ENCODE results near the gene FBXW7.

DNA sequence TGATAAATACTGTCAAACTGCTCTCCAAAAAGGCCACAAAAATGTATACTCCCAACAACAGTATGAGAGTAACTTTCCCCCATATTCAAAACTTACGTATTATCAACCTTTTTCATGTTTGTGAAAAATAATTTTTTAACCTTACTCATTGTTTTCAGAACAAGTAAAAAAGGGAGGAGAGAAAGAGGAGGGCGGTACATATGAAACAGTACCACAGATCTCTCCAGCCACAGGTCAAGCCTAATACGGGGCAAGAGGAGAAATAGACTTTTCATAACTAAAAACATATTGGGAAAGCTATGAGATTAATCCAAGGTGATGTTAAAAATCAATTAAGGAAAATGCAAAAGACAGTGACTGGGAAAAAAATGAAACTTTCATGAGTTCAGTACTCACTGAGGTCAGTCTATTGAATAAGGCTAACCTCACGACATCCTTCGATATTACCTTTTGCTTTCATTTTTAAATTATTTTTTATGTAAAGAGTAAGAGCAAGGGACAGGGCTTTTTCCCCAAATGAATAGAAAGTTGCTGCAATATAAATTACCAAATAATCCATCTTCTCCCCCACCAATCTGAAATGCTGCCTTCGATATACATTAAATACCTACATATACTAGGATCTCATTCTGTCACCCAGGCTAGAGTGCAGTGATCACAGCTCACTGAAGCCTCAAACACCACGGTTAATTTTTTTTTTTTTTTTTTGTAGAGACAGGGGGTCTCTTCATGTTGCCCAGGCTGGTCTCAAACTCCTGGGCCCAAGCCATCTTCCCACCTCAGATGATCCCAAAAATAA, 25.3 kb downstream of the FBXW7 start:
- no peak for TF ChIP-seq POLR2A (IDR thresholded peaks at IDR 0.05)
- TF ChIP-seq, protein P1, sequence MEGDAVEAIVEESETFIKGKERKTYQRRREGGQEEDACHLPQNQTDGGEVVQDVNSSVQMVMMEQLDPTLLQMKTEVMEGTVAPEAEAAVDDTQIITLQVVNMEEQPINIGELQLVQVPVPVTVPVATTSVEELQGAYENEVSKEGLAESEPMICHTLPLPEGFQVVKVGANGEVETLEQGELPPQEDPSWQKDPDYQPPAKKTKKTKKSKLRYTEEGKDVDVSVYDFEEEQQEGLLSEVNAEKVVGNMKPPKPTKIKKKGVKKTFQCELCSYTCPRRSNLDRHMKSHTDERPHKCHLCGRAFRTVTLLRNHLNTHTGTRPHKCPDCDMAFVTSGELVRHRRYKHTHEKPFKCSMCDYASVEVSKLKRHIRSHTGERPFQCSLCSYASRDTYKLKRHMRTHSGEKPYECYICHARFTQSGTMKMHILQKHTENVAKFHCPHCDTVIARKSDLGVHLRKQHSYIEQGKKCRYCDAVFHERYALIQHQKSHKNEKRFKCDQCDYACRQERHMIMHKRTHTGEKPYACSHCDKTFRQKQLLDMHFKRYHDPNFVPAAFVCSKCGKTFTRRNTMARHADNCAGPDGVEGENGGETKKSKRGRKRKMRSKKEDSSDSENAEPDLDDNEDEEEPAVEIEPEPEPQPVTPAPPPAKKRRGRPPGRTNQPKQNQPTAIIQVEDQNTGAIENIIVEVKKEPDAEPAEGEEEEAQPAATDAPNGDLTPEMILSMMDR (IDR thresholded peaks at IDR 0.05): no peak

Data from thyroid gland (tissue), 4 donors.